ENCODE measurements around the gene TIMM13.

GRCh38 chr19:2449019-2449418 lies 21.6 kb upstream of the TIMM13 start:
- TF ChIP-seq CTCF (IDR thresholded peaks at IDR 0.05) (no peak), EZH2 (IDR thresholded peaks at IDR 0.05) (no peak), EZH2phosphoT487 (IDR thresholded peaks at IDR 0.05) (no peak)
